ENCODE results near the gene SPON1.

SPON1 gene

DNA sequence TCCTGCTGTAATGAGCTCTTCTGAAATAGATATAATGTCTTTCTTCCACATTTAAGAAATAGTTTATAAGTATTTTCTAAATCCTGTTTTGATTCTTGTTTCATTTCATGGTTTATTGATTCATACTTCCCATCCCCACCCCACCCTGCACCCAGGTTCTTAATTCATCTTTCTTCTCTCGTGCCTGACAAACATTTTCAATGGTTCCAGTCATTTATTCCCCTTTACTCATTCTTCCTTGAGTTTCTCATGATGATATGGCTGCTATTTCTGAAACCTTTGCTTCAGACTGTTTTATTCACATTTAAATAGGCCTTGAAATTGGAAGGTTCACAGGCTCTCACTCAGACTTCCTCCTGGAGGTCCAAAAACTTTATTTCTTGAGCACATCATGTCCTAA, 142.9 kb downstream of the SPON1 start:
- Histone ChIP-seq H3K36me3 (ENCODE audit: control insufficient read depth in 2 of 2, insufficient read depth in 2 of 2, low read length in 2 of 2) (peaks cover 0 to 2% of the 10 kb centered on the region in 2 donors), H3K27me3 (ENCODE audit: control insufficient read depth in 1 of 2, insufficient read depth in 2 of 2, low read length in 2 of 2) (no peaks in the 10 kb centered on the region), H3K4me1 (ENCODE audit: control insufficient read depth, insufficient read depth, low read length) (peaks cover 18% of the 10 kb centered on the region), H3K9me3 (ENCODE audit: control insufficient read depth in 2 of 2, low read length in 2 of 2) (no peaks in the 10 kb centered on the region), H3K27ac (ENCODE audit: low read length) (no peak overlapping the region), H3K9ac (ENCODE audit: low read length in 2 of 2) (no peak overlapping the region), H3K4me3 (ENCODE audit: low read length in 2 of 2) (no peak overlapping the region)

DNA sequence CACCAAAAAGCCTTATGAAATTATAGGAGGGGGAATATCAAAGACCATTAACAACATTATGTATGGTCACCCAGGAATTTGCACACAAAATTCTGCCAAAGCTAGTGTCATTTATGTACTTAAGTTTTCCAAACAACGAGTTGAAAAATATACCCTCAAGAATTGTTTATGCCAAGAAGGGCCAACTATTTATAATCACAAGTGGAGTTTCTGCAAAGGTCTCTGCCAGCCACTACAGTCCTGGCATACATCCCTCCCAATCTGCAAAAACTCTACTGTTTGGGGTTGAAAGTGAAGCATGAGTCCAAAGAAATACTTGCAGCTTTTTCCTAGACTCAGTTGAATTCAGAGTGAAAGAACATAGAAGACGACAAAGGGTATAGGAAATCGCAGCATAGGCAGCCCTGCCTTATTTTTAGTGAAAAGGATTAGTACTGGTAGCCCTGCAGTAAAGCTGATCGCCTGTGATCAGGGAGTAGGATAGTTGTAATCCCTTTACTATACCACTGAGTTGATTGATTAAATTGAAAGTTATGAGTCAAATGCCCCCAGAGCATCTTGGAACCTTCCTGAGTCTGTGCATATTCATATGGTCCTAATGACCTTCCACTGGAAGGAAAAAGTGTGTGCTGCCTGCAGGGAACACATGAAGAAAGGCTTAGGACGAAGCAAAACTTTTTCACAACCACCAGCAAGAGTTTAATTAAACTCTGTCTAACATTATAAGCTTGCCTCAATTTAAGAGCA, 144.0 kb downstream of the SPON1 start:
- Histone ChIP-seq H3K27ac (ENCODE audit: low read length) (peak overlapping the region; percentile 37), H3K4me1 (ENCODE audit: control insufficient read depth, insufficient read depth, low read length) (peaks cover 18% of the 10 kb centered on the region), H3K9ac (ENCODE audit: low read length in 2 of 2) (no peak overlapping the region), H3K36me3 (ENCODE audit: control insufficient read depth in 2 of 2, insufficient read depth in 2 of 2, low read length in 2 of 2) (peaks cover 0 to 2% of the 10 kb centered on the region in 2 donors), H3K27me3 (ENCODE audit: control insufficient read depth in 1 of 2, insufficient read depth in 2 of 2, low read length in 2 of 2) (no peaks in the 10 kb centered on the region), H3K4me3 (ENCODE audit: low read length in 2 of 2) (no peak overlapping the region), H3K9me3 (ENCODE audit: control insufficient read depth in 2 of 2, low read length in 2 of 2) (no peaks in the 10 kb centered on the region)

DNA sequence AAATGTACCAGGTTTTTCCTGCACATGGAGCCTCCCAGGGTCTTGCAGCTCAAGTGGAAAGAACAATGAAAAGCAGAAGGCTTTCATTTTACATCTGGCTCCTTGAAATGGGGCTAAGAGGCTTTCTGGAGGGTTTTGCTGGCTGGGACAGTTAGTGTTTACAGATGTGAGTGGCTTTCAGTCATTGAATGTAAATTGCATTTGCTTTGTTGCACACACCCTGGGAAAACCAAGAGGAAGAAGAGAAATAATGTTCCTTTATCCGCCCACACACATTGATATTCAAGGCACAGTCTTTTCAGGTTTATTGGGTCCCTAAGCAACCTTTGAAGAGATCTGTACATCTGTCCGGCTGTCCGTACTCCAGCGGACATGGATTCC, 144.5 kb downstream of the SPON1 start:
- Histone ChIP-seq H3K27me3 (ENCODE audit: control insufficient read depth in 1 of 2, insufficient read depth in 2 of 2, low read length in 2 of 2) (no peaks in the 10 kb centered on the region), H3K4me3 (ENCODE audit: low read length in 2 of 2) (no peak overlapping the region), H3K9ac (ENCODE audit: low read length in 2 of 2) (no peak overlapping the region), H3K4me1 (ENCODE audit: control insufficient read depth, insufficient read depth, low read length) (peaks cover 18% of the 10 kb centered on the region), H3K36me3 (ENCODE audit: control insufficient read depth in 2 of 2, insufficient read depth in 2 of 2, low read length in 2 of 2) (peaks cover 0 to 2% of the 10 kb centered on the region in 2 donors), H3K27ac (ENCODE audit: low read length) (peak overlapping the region; percentile 37), H3K9me3 (ENCODE audit: control insufficient read depth in 2 of 2, low read length in 2 of 2) (no peaks in the 10 kb centered on the region)

DNA sequence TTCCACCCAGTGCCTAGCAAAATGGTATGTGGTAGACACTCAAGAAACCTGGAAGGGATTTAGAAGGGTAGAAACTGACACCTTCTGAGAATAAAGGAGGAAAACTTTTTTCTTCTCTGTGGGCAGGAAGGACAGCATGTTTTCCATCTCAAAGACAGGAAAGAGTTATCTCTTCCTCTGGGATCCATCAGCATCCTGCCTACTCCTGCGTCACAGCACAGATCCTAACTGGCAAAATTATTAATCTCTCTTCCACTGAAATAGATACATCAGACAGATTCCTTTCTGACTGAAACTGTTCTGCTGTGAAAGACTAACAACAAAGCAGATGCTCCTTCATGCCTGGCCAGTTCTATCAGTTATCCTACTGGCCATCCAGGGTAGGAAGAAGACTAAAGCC, 147.2 kb downstream of the SPON1 start:
- Histone ChIP-seq H3K4me3 (ENCODE audit: low read length in 2 of 2) (no peak overlapping the region), H3K4me1 (ENCODE audit: control insufficient read depth, insufficient read depth, low read length) (peaks cover 28% of the 10 kb centered on the region), H3K9ac (ENCODE audit: low read length in 2 of 2) (no peak overlapping the region), H3K36me3 (ENCODE audit: control insufficient read depth in 2 of 2, insufficient read depth in 2 of 2, low read length in 2 of 2) (peaks cover 0 to 2% of the 10 kb centered on the region in 2 donors), H3K9me3 (ENCODE audit: control insufficient read depth in 2 of 2, low read length in 2 of 2) (no peaks in the 10 kb centered on the region), H3K27ac (ENCODE audit: low read length) (peak overlapping the region; percentile 46), H3K27me3 (ENCODE audit: control insufficient read depth in 1 of 2, insufficient read depth in 2 of 2, low read length in 2 of 2) (no peaks in the 10 kb centered on the region)

DNA sequence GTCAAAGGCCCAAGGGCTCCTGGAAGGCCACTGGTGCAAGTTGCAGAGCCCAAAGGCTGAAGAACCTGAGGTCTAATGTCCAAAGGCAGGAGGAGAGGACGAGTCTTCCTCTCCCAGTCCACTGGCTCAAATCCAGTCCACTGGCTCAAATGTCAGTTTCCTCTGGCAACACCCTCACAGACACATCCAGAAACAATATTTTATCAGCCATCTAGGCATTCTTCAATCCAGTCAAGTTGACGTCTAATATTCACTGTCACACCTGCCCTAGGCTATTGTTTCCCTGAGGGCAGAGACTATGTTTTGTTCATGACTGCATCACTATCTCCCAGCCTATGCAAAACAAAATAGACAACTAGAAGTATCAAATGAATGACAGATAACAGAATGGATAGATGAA, 148.1 kb downstream of the SPON1 start:
- H3K27me3 ChIP-seq (ENCODE audit: control insufficient read depth in 1 of 2, insufficient read depth in 2 of 2, low read length in 2 of 2) = no peaks in the 10 kb centered on the region
- peaks cover 0 to 2% of the 10 kb centered on the region in 2 donors for H3K36me3 ChIP-seq (ENCODE audit: control insufficient read depth in 2 of 2, insufficient read depth in 2 of 2, low read length in 2 of 2)
- H3K4me1 ChIP-seq (ENCODE audit: control insufficient read depth, insufficient read depth, low read length) = peaks cover 30% of the 10 kb centered on the region
- H3K4me3 ChIP-seq (ENCODE audit: low read length in 2 of 2) = no peak overlapping the region
- H3K9ac ChIP-seq (ENCODE audit: low read length in 2 of 2) = no peak overlapping the region
- peak overlapping the region; percentile 46 for H3K27ac ChIP-seq (ENCODE audit: low read length)
- H3K9me3 ChIP-seq (ENCODE audit: control insufficient read depth in 2 of 2, low read length in 2 of 2) = no peaks in the 10 kb centered on the region

DNA sequence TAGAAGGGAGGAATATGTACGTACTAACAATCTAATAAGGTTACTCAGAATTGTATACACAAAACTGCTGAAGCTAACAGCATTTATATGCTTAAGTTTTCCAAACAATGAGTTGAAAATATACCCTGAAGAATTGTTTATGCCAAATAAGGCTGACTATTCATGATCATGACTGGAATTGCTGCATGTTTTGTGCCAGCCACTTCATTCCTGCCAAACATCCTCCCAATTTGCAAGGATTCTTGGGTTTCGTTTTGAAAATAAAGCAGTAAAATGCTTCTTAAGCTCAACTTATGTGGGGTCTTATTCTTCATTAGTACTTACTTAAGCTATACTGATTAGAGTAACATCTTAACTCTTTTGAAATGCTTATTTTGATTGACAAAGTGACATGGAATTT, 149.0 kb downstream of the SPON1 start:
- peaks cover 0 to 2% of the 10 kb centered on the region in 2 donors for H3K36me3 ChIP-seq (ENCODE audit: control insufficient read depth in 2 of 2, insufficient read depth in 2 of 2, low read length in 2 of 2)
- peaks cover 28% of the 10 kb centered on the region for H3K4me1 ChIP-seq (ENCODE audit: control insufficient read depth, insufficient read depth, low read length)
- no peak overlapping the region for H3K27ac ChIP-seq (ENCODE audit: low read length)
- no peak overlapping the region for H3K4me3 ChIP-seq (ENCODE audit: low read length in 2 of 2)
- no peak overlapping the region for H3K9ac ChIP-seq (ENCODE audit: low read length in 2 of 2)
- H3K9me3 ChIP-seq (ENCODE audit: control insufficient read depth in 2 of 2, low read length in 2 of 2) = no peaks in the 10 kb centered on the region
- H3K27me3 ChIP-seq (ENCODE audit: control insufficient read depth in 1 of 2, insufficient read depth in 2 of 2, low read length in 2 of 2) = no peaks in the 10 kb centered on the region

DNA sequence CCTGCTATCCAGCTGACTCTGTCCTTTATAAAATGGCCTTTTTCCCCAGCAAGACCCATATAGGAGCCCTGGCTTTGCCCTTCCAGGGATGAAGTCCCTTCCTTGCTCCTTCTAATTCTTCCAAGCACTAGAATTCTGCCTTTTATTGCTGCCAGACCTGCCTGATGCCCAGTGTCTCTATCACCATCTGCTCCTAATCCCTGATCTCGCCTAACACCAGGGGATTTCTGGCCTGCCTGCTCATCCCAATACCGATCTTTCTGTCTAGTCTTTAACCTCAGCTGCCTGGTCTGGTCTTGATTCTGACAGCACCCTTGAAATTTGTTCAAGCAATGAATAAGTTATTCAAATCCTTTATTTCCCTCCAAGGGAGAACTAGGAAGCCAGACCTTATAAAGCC, 150.2 kb downstream of the SPON1 start:
- Histone ChIP-seq H3K4me3 (ENCODE audit: low read length in 2 of 2) (no peak overlapping the region), H3K36me3 (ENCODE audit: control insufficient read depth in 2 of 2, insufficient read depth in 2 of 2, low read length in 2 of 2) (peaks cover 0 to 2% of the 10 kb centered on the region in 2 donors), H3K4me1 (ENCODE audit: control insufficient read depth, insufficient read depth, low read length) (peaks cover 20% of the 10 kb centered on the region), H3K27me3 (ENCODE audit: control insufficient read depth in 1 of 2, insufficient read depth in 2 of 2, low read length in 2 of 2) (no peaks in the 10 kb centered on the region), H3K9me3 (ENCODE audit: control insufficient read depth in 2 of 2, low read length in 2 of 2) (no peaks in the 10 kb centered on the region), H3K27ac (ENCODE audit: low read length) (no peak overlapping the region), H3K9ac (ENCODE audit: low read length in 2 of 2) (no peak overlapping the region)

DNA sequence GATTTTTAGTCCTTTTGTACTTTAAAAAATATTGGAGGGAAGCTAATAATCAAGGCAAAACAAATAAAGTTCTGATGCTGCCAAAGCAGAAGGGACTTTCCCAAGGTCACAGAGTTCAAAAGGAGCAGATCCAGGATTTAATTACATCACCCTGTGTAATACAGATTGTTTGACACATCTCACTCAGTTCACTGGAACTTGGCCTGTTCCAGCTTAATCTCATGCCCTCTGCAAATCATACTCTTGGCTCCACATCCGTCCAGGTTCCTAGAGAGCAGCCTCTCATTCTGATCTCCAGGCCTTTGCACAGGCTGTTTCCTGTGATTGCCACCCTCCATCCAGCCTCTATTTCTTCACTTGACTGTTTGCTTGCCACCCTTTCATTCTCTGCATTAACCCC, 151.7 kb downstream of the SPON1 start:
- Histone ChIP-seq H3K9ac (ENCODE audit: low read length in 2 of 2) (no peak overlapping the region), H3K9me3 (ENCODE audit: control insufficient read depth in 2 of 2, low read length in 2 of 2) (no peaks in the 10 kb centered on the region), H3K4me1 (ENCODE audit: control insufficient read depth, insufficient read depth, low read length) (peaks cover 22% of the 10 kb centered on the region), H3K27ac (ENCODE audit: low read length) (no peak overlapping the region), H3K4me3 (ENCODE audit: low read length in 2 of 2) (no peak overlapping the region), H3K27me3 (ENCODE audit: control insufficient read depth in 1 of 2, insufficient read depth in 2 of 2, low read length in 2 of 2) (no peaks in the 10 kb centered on the region), H3K36me3 (ENCODE audit: control insufficient read depth in 2 of 2, insufficient read depth in 2 of 2, low read length in 2 of 2) (no peaks in the 10 kb centered on the region)

DNA sequence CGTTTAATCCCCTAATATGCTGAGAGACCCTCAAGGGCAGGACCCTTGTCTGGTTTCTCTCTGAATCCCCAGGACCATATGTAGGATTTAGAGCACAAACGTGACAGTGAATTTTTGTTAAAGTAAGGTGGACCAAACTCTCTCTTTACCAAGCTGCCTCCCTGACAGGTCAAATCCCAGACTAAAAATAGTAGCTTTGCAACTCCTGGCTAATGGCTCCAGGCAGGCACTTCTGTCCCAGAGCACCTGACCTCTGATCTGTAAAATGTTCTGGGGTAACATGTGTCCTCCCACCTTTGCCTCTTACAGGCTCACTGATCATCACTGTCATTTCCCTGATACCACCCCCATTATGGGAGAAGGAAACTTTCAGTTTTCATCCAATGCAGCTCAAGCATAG, 152.3 kb downstream of the SPON1 start:
- Histone ChIP-seq H3K9me3 (ENCODE audit: control insufficient read depth in 2 of 2, low read length in 2 of 2) (no peaks in the 10 kb centered on the region), H3K27me3 (ENCODE audit: control insufficient read depth in 1 of 2, insufficient read depth in 2 of 2, low read length in 2 of 2) (no peaks in the 10 kb centered on the region), H3K36me3 (ENCODE audit: control insufficient read depth in 2 of 2, insufficient read depth in 2 of 2, low read length in 2 of 2) (peaks cover 0 to under 1% of the 10 kb centered on the region in 2 donors), H3K4me3 (ENCODE audit: low read length in 2 of 2) (no peak overlapping the region), H3K9ac (ENCODE audit: low read length in 2 of 2) (no peak overlapping the region), H3K4me1 (ENCODE audit: control insufficient read depth, insufficient read depth, low read length) (peaks cover 20% of the 10 kb centered on the region), H3K27ac (ENCODE audit: low read length) (peak overlapping the region; percentile 12)

DNA sequence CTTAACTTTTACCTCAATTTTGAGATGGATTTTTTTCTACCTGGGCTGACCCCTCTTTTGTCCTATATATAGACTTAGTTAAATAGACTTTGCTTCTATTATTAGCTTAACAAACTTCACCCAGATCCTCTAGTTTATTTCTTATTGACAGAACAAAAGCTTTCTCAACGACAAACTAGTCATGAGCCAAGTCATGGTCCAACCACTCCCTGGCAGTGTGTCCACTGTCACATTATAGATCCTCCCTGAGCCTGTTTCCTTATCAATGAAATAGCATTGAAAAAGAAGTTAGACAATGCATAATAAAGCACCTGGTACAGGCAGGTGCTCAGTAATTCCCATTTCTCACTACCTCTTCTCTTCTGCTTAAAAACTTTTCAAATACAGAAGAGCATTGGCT, 155.1 kb downstream of the SPON1 start:
- no peaks in the 10 kb centered on the region for H3K9me3 ChIP-seq (ENCODE audit: control insufficient read depth in 2 of 2, low read length in 2 of 2)

DNA sequence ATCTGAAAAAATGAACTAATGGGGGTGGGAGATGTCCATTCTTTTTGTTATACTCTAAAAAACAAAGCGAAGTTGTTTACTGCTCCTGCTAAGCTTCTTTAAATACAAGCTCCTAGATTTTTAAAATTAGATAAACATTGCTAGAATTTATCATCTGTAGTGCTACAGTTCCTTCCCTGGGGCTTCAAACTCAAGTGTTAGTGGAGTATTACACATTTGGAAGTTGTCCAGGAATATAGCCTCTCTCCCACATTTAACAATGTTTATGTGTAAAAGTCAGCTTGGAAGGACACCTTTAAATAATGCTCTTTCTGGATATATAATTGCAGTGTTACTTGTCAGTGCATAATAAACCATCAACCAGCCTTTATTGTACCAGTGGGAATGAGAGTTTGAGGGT, 155.5 kb downstream of the SPON1 start:
- no peak overlapping the region for H3K27ac ChIP-seq (ENCODE audit: low read length)
- no peaks in the 10 kb centered on the region for H3K9me3 ChIP-seq (ENCODE audit: control insufficient read depth in 2 of 2, low read length in 2 of 2)
- peaks cover 17% of the 10 kb centered on the region for H3K4me1 ChIP-seq (ENCODE audit: control insufficient read depth, insufficient read depth, low read length)
- H3K9ac ChIP-seq (ENCODE audit: low read length in 2 of 2) = no peak overlapping the region
- no peaks in the 10 kb centered on the region for H3K27me3 ChIP-seq (ENCODE audit: control insufficient read depth in 1 of 2, insufficient read depth in 2 of 2, low read length in 2 of 2)
- H3K4me3 ChIP-seq (ENCODE audit: low read length in 2 of 2) = no peak overlapping the region
- H3K36me3 ChIP-seq (ENCODE audit: control insufficient read depth in 2 of 2, insufficient read depth in 2 of 2, low read length in 2 of 2) = peaks cover 2% of the 10 kb centered on the region in 2 donors

More for the DNA sequence above, 155.1 kb downstream of the SPON1 start:
- H3K9ac ChIP-seq (ENCODE audit: low read length in 2 of 2) = no peak overlapping the region
- H3K4me3 ChIP-seq (ENCODE audit: low read length in 2 of 2) = no peak overlapping the region
- no peak overlapping the region for H3K27ac ChIP-seq (ENCODE audit: low read length)
- peaks cover 0 to 2% of the 10 kb centered on the region in 2 donors for H3K36me3 ChIP-seq (ENCODE audit: control insufficient read depth in 2 of 2, insufficient read depth in 2 of 2, low read length in 2 of 2)
- H3K4me1 ChIP-seq (ENCODE audit: control insufficient read depth, insufficient read depth, low read length) = peaks cover 19% of the 10 kb centered on the region
- no peaks in the 10 kb centered on the region for H3K27me3 ChIP-seq (ENCODE audit: control insufficient read depth in 1 of 2, insufficient read depth in 2 of 2, low read length in 2 of 2)
